ENCODE data around the gene CEACAM16.

- TF ChIP-seq EZH2 (IDR thresholded peaks at IDR 0.05), result no peak
- no peak for TF ChIP-seq POLR2AphosphoS5 (IDR thresholded peaks at IDR 0.05; ENCODE audit: borderline replicate concordance, low read depth, low read length)
- no peak for TF ChIP-seq FOXP2 (optimal IDR thresholded peaks at IDR 0.05; ENCODE audit: control extremely low read depth, extremely low read length, insufficient read depth)
Measured at GRCh38 chr19:44749994-44750393, 51.0 kb downstream of the CEACAM16 start.

All from SK-N-MC (cell line).